GM12878 (cell line): Measurements from ENCODE around the gene MYDGF. TPM values are rescaled to one million over a fixed set of nuclear protein-coding genes. Genes with fewer than 3 reads are reported as not detected.
A peak's percentile ranks its signal among the peaks of the same experiment; 100 is the strongest.

Experiments used
- BRCA1 ChIP-seq: IDR thresholded peaks from 2 replicates; pipeline ENCODE4 v1.6.1; 2011; ENCODE audit warnings: low read depth, low read length, improper control_type of control experiment
- CBX3 ChIP-seq: fragments of 200-600 bp; sonication (generic); IDR thresholded peaks from 2 replicates; pipeline ENCODE4 v1.6.1; 2016; ENCODE audit warnings: low read depth, borderline replicate concordance
- CREB1 ChIP-seq: IDR thresholded peaks from 2 replicates; pipeline ENCODE4 v1.6.1; 2012; ENCODE audit warnings: low read depth, mild to moderate bottlenecking, inconsistent platforms
- CUX1 ChIP-seq: IDR thresholded peaks from 2 replicates; pipeline ENCODE4 v1.6.1; 2012; ENCODE audit warnings: improper control_type of control experiment, low read depth, low read length; ENCODE audit not compliant: insufficient replicate concordance
- E2F8 ChIP-seq: fragments of 450-650 bp; IDR thresholded peaks from 2 replicates; pipeline ENCODE4 v1.6.1; 2018; ENCODE audit warnings: mild to moderate bottlenecking, low read depth, moderate library complexity; ENCODE audit not compliant: partially characterized antibody
- ESRRA ChIP-seq: IDR thresholded peaks from 2 replicates; pipeline ENCODE4 v1.6.1; 2012; ENCODE audit warnings: mild to moderate bottlenecking, low read length, improper control_type of control experiment
- FOXK2 ChIP-seq: fragments of 450-650 bp; IDR thresholded peaks from 2 replicates; pipeline ENCODE4 v1.6.1; 2017; ENCODE audit warnings: mild to moderate bottlenecking, moderate library complexity
- HCFC1 ChIP-seq: fragments of 150-350 bp; IDR thresholded peaks from 2 replicates; pipeline ENCODE4 v1.6.1; 2014; ENCODE audit warnings: low read length
- MEF2A ChIP-seq: IDR thresholded peaks from 2 replicates; pipeline ENCODE4 v1.6.1; 2011; ENCODE audit warnings: low read depth, mild to moderate bottlenecking, low read length, moderate library complexity; ENCODE audit not compliant: insufficient read depth
- MXI1 ChIP-seq: fragments of 150-350 bp; IDR thresholded peaks from 2 replicates; pipeline ENCODE4 v1.6.1; 2011; ENCODE audit warnings: low read depth, mild to moderate bottlenecking, inconsistent platforms, low read length, improper control_type of control experiment
- NFIC ChIP-seq: IDR thresholded peaks from 2 replicates; pipeline ENCODE4 v1.6.1; 2012; ENCODE audit warnings: low read depth, mild to moderate bottlenecking, inconsistent platforms, low read length, moderate library complexity
- NR2F1 ChIP-seq: fragments of 450-650 bp; conservative IDR thresholded peaks from 2 replicates; pipeline ENCODE4 v1.6.1; 2017; ENCODE audit warnings: mild to moderate bottlenecking
- PAX8 ChIP-seq: fragments of 450-650 bp; IDR thresholded peaks from 2 replicates; pipeline ENCODE4 v1.6.1; 2017; ENCODE audit warnings: mild to moderate bottlenecking, moderate library complexity
- POU2F2 ChIP-seq: IDR thresholded peaks from 3 replicates; pipeline ENCODE4 v1.6.1; 2011; ENCODE audit warnings: low read depth, mild to moderate bottlenecking, low read length, borderline replicate concordance
- SMARCA5 ChIP-seq: fragments of 450-650 bp; IDR thresholded peaks from 2 replicates; pipeline ENCODE4 v1.6.1; 2017; ENCODE audit warnings: mild to moderate bottlenecking
- TCF3 ChIP-seq: IDR thresholded peaks from 2 replicates; pipeline ENCODE4 v1.6.1; 2012; ENCODE audit warnings: low read depth, mild to moderate bottlenecking, low read length, borderline replicate concordance; ENCODE audit not compliant: insufficient read depth
- USF1 ChIP-seq: IDR thresholded peaks from 2 replicates; pipeline ENCODE4 v1.6.1; 2011; ENCODE audit warnings: borderline replicate concordance, low read depth, mild to moderate bottlenecking, moderate library complexity, mixed read lengths, low read length; ENCODE audit not compliant: insufficient read depth; ENCODE audit errors: extremely low read length
- ZNF24 ChIP-seq: fragments of 450-650 bp; IDR thresholded peaks from 2 replicates; pipeline ENCODE4 v1.6.1; 2017; ENCODE audit warnings: antibody characterized with exemption, mild to moderate bottlenecking
- ZZZ3 ChIP-seq: IDR thresholded peaks from 2 replicates; pipeline ENCODE4 v1.6.1; 2011; ENCODE audit warnings: low read depth; ENCODE audit not compliant: control insufficient read depth, insufficient read length
- polyA plus RNA-seq, 11 experiments: library from polyadenylated mRNA; depleted of rRNA in 4 of 11; unstranded in 6 of 11; stranded (reverse) in 5 of 11; fragments of >200 nt; fragmentation: Nextera tagmentation in 4 of 11; fragmentation: Illumina TruSeq in 1 of 11; extraction: Ambion mirVana in 4 of 11; extraction: Trizol in 1 of 11; gene quantifications; 1 replicate in 1 of 11; 2 replicates in 10 of 11; pipeline versions ENCODE4 v1.2.1 to v1.2.3, GENCODE V29; 2011 to 2016; ENCODE audit warnings: inconsistent platforms in 2 of 11, missing spikeins in 2 of 11, low read depth in 1 of 11
- total RNA-seq, 4 experiments: library from RNA; depleted of rRNA in 3 of 4; stranded (reverse); fragments of >200 nt in 3 of 4; fragmentation: Illumina TruSeq in 1 of 4; extraction: Trizol in 1 of 4; gene quantifications; 2 replicates each; pipeline versions ENCODE4 v1.2.1 to v1.2.3, GENCODE V29; 2013 to 2021
- TF ChIP-seq, protein P1 (sequence below): IDR thresholded peaks from 2 replicates; pipeline ENCODE4 v1.6.1; 2011; ENCODE audit warnings: borderline replicate concordance, low read depth, mild to moderate bottlenecking, moderate library complexity, low read length; ENCODE audit not compliant: insufficient read depth, poor library complexity, severe bottlenecking

The MYDGF gene
- total and polyA plus RNA-seq, 10 of the 15 experiments (the other 5 are each of a cell fraction or from before 2014, with no cell fraction given): 2.3 to 196 (median 57.5) TPM

DNA sequence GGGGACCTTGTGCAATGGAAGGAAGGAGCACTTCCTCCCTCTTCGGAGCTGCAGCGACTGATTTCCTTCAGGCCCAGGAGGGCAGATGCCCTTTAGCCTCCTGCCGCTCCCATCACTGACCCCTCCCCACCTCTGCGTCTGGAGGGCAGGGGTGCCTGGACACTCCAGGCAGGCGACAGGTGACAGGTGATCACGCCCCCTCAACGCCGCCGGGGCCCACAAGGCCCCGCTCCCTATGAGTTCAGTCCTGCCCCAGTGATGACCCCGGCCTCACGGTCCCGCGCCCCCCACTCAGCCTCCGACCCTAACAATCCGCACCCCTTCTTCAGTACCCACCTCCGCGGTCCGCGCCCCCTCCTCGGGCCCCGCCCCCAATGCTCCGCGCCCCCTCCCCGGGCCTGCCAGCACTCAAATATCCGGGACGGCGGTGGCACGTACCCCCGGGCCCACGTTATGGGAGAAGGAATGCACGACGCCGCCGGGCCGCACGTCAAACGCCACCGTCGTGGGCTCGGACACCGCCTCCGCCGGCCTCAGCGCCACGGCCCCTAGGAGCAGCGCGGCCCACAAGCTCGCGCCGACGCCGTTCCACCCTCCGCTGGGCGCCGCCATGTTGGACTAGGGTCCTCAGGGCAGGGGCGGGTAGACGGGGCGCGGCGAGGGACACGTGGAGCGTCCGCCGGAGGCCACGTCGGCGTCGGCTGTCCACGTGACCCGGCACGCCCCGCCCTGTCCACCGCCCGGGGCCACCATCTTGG is at the start of gene MYDGF (continued):
- TF ChIP-seq USF1: peak; percentile 95
- peak; percentile 84 for TF ChIP-seq CREB1
- TF ChIP-seq BRCA1: no peak
- TF ChIP-seq, protein P1, sequence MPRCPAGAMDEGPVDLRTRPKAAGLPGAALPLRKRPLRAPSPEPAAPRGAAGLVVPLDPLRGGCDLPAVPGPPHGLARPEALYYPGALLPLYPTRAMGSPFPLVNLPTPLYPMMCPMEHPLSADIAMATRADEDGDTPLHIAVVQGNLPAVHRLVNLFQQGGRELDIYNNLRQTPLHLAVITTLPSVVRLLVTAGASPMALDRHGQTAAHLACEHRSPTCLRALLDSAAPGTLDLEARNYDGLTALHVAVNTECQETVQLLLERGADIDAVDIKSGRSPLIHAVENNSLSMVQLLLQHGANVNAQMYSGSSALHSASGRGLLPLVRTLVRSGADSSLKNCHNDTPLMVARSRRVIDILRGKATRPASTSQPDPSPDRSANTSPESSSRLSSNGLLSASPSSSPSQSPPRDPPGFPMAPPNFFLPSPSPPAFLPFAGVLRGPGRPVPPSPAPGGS: no peak
- TF ChIP-seq NR2F1: peak; percentile 74; the same call in 1 of the 2 replicates
- no peak for TF ChIP-seq CBX3
- no peak for TF ChIP-seq NFIC
- TF ChIP-seq ZZZ3: no peak
- TF ChIP-seq PAX8: no peak
- no peak for TF ChIP-seq E2F8
- TF ChIP-seq POU2F2: peak; percentile 58; the same call in 1 of the 3 replicates
- no peak for TF ChIP-seq CUX1
- no peak for TF ChIP-seq MEF2A
- peak; percentile 92 for TF ChIP-seq MXI1
- no peak for TF ChIP-seq FOXK2
- TF ChIP-seq TCF3: 0 out of 2 replicates have a peak, but pooled peaks have one; percentile 29
- peak; percentile 39; the same call in 1 of the 2 replicates for TF ChIP-seq SMARCA5
- TF ChIP-seq ZNF24: no peak
- TF ChIP-seq HCFC1: peak; percentile 59
- no peak for TF ChIP-seq ESRRA
